NCI-H2227 (cell line): ENCODE measurements around the gene ATP10B.

Source experiments
- DNase-seq: peaks from one replicate; lab custom pipeline; 2025; ENCODE audit not compliant: unreplicated experiment; lab: John Stamatoyannopoulos, UW

Gene ATP10B

DNA sequence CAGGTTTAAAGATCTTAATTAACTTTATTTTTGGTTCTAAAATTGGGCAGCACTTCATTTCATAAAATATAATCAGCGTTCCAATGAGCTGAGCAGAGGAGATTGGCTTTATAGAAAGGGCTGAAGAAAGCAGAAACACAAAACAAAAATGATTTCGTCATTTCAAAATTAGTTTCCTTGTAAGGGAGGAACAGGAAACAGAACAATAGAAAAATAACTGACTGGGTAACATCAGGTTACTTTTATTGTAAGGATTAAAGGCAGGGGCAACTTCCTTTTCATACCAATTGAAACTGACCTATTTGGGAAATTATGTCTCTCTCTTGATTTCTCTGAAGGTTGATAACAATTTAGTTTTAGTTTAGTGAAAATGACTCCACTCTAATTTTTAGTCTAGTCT lies 157.1 kb downstream of the ATP10B start:
- no peak for DNase-seq

DNA sequence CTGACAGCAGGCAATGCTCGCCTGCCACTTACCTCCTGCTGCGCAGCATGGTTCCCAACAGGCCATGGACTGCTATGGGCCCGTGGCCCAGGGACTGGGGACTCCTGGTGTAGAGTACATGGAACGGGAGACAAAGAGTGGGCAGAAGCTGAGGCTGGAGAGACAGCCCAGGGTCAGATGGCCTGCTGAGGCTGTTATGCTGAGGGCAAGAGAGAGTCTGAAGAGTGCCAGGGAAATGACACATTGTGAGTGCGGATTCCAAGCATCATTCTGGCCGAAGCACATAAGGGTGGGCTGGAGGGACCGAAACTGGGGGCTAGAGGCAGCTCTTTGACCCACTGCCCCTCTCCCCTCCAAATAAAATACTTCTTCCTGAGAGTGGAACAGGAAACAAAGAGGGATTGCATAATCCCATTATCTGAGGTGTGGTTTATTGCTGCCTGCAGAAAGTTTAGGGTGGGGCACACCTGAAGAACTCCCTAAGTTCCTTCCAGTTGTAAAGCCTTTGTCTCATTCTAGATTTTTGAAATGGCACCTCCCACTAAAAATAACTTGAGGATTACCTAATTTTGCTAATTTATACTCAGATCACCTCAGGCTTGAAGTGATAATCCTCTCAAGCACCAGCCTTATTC lies 158.1 kb downstream of the ATP10B start:
- DNase-seq: no peak

GRCh38 chr5:160692271-160692670 lies 159.7 kb downstream of the ATP10B start:
- DNase-seq: no peak

GRCh38 chr5:160685695-160686094 lies 166.3 kb downstream of the ATP10B start:
- no peak for DNase-seq

DNA sequence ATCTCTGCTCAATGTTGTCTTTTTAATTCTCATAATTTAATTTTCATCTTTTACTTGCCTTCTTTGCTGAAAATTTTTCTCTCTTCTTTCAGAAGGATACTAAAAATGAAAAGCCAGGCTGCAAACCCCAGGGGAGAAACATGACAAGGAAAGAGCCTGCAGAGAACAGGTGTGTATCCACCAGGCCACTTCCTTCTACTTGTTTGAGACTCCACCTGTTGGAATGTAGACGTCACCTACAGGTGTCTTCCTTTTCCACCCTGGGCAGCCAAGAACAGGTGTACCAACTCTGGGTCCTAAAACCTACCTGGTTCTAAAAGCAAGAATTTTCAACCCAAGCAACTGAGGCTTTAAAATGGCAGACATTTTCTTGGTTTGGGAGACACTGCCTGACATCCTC lies 166.8 kb downstream of the ATP10B start:
- no peak for DNase-seq

GRCh38 chr5:160679567-160680309 lies 172.3 kb downstream of the ATP10B start:
- no peak for DNase-seq

DNA sequence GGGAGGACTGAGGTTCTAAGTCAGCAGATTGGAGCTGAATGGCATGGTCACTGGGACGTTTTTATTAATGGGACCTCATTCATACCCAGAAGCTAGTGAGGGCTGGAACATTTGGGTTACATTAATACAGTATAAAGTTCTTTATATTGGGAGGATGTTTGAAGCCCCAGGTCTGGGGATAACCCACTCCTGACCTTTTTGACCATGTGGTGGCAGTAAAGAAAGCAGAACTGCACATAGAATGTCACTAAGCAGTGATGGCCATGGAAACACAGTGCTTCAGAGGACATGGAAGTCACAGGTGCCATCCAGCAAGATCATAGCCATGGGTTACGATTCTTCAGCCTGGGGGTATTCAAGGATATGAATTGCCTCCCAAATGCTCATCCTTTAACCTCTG lies 176.0 kb downstream of the ATP10B start:
- no peak for DNase-seq

GRCh38 chr5:160674901-160675300 lies 177.1 kb downstream of the ATP10B start:
- no peak for DNase-seq

DNA sequence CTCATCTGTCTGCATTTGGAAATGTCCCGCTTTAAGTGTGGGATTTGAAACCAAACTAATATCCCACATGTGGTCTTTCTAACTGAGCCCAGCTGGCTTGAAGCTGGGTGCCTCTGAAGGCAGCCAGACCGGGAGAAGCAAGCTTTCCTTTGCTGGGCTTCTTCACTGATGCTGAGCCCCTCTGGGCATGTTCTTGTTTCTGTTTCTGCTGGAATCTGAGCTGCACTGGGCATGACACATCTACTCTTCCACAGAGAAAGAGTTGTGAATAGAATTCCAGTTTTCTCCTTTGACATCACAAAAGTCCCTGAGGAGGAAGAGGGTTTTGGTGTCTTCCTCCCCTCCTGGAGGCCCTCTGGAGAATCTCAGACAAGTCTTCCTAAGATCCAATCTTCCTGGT lies 179.5 kb downstream of the ATP10B start:
- no peak for DNase-seq

DNA sequence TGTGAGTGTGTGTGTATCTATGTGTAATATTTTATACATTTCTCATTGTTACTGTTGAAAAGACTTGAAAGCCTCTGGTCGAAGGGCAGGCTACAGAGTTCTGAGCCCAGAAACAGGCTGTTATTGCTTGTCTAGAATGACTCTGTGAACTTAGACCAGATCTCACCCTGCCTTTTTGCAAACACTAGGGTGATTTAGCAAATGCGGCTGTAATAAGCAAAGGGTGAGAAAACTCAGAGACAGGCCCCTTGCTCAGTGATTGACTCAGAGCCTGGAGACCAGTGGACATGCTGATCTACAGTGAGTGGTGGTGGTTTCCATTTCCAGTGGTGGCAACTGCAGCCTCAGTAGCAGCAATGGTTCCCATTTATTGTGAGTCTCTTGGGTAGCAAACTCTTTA lies 183.7 kb downstream of the ATP10B start:
- DNase-seq: no peak

- DNase-seq: no peak
Observed at GRCh38 chr5:160667160-160667559, 184.9 kb downstream of the ATP10B start.

DNA sequence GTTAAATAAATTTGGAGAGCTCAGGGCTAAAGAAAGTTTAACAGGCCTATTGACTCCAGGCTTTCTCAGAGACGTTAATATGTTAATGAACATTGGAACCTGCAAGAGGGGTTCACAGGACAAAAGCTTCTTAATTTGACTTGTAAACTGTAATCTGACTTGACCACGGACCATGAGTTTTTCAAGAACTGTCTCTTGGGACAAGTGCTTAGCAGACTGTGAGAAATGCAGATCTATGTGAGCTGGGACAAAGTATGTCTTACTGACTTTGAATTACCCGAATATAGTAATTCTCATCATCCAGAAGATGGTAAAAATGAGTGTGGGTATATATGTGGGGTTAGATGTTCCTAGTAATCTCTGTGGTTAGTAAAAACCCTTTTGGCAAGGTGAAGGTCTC lies 186.6 kb downstream of the ATP10B start:
- DNase-seq: no peak

GRCh38 chr5:160660132-160660531 lies 191.9 kb downstream of the ATP10B start:
- no peak for DNase-seq

DNA sequence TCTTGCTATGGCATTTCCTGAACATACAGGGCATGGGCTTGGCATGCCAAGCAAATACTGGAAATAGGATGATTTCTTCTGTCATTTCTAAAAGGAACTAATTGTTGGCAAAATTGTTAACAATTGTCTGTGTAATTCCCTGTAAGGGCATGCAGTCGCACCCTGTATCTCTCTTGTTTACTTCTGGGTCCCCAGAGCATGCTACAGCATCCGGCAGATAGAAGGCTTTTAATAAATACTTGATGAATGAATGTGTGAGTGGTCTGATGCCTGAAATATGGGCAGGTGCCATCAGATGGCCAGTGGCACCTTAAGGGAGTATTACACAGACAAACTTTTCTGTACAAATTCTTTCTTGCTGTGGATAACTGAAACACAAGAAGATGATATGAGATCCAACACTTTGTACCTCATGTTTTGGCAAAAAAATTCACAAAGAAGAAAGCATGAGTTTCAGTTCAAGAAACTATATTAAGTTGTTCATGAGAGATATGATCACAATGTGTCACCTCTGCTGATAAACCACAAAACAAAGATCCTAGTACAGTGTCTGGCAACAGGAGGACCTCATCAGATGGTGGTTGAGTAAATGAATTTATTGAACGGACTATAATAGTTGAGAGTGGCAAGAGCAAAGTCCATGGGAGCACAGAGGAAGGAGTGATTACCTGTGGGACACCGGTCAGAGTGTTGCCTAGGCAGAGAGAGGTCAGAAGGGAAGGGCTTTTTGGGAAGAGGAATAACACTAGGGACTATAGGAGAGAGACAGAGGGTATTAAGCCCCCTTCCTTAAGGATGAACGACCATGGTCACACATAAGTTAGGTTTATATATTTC lies 194.2 kb downstream of the ATP10B start:
- no peak for DNase-seq

DNA sequence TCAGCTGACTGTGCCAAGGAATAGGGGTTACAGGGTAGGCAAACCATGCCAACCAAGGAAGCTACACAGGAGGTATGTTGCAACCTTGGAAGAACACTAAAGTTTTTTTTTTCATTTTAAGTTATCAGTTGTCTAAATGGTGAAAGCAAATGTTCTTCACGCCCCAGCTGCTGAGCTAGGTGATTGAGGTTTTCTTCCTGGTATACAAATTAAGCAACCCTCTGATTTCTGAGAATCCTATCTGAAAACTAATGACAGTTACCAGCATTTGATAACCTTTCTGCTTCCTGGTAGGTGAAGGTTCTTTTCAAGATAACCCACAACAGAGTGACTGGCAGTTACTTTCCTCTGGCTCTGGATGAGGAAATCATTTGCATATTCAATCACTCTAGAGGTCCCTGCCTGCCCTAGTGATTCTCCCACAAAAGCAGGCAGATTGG lies 194.9 kb downstream of the ATP10B start:
- no peak for DNase-seq

- no peak for DNase-seq
Observed at GRCh38 chr5:160655717-160656116, 196.3 kb downstream of the ATP10B start.

GRCh38 chr5:160651692-160652645 lies 200.0 kb downstream of the ATP10B start:
- DNase-seq: no peak

GRCh38 chr5:160649304-160649703 lies 202.7 kb downstream of the ATP10B start:
- DNase-seq: no peak

GRCh38 chr5:160646033-160646432 lies 206.0 kb downstream of the ATP10B start:
- DNase-seq: no peak

DNA sequence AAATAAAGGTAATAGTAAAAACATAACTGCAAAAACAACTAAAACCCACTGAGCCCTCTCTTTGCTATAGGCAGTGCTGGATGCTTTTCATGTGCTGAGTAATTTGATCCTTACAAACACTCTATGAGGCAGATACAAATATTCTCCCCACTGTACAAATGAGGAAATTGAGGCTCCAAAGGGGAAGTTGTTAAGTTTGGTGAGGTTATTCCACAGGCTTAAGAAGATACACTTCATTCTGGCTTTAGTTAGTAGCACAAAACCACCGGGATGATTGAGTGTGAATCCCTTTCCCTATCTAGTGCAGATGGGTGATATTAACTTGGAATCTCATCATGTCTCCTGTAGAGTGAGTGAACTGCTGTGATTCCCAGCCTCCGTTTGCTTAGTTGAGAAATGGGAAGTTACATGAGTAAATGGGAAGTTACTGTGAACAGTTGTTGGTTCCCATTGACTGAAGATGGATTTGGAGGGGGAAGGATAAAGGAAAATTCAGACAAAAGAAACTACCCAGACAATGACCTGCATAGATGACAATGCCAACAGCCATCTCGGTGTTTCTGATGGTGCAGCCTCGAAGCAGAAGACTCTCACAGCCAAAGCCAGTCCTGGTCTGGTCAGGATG lies 208.3 kb downstream of the ATP10B start:
- DNase-seq: no peak
